Measurements from ENCODE around the gene IFT57. TPM values are rescaled to one million over a fixed set of nuclear protein-coding genes. Genes with fewer than 3 reads are reported as not detected.

The IFT57 gene
- total RNA-seq, 4 donors from 2014 or later: 38.2 to 78.0 (median 57.4) TPM

DNA sequence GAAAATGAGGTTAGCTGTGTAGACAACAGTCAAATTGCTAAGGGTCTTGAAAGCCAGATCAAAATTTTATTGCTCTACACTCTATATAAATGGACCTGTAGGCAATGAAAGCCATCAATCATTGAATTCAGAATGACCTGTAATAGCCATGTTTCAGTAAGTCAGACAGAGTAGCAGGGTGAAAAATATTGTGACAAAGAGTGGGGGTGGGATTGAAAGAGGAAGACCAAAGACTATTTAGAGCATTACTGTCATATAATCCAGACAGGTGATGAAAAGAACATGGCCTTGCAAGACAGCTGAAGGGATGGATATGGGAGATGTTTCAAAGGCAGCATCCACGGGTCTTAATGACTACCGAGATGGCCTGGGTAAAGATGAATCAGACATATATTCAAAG is 22.2 kb downstream of the IFT57 start:
- H3K27ac ChIP-seq: no peak overlapping the region
- intact Hi-C loops (cut with DNase I; ENCODE audit: low total_unique reads) (no loop called here), in situ Hi-C loops (cut with MboI; ENCODE audit: low pct_ligation_motif_present in 1 of 4, low pct_unique_long_range_greater_than_20kb in 1 of 4, low sequenced_read_pairs in 3 of 4) (loop anchor here in 1 of 4 donors (25.0 kb wide), 2 partner anchors 113 to 263 kb away; partner anchors contain the start of gene CD47)
- TF ChIP-seq POLR2AphosphoS5 (IDR thresholded peaks at IDR 0.05) (no peak), EP300 (IDR thresholded peaks at IDR 0.05; ENCODE audit: low read depth) (no peak), POLR2A (IDR thresholded peaks at IDR 0.05) (no peak)
- TF ChIP-seq, protein P1, sequence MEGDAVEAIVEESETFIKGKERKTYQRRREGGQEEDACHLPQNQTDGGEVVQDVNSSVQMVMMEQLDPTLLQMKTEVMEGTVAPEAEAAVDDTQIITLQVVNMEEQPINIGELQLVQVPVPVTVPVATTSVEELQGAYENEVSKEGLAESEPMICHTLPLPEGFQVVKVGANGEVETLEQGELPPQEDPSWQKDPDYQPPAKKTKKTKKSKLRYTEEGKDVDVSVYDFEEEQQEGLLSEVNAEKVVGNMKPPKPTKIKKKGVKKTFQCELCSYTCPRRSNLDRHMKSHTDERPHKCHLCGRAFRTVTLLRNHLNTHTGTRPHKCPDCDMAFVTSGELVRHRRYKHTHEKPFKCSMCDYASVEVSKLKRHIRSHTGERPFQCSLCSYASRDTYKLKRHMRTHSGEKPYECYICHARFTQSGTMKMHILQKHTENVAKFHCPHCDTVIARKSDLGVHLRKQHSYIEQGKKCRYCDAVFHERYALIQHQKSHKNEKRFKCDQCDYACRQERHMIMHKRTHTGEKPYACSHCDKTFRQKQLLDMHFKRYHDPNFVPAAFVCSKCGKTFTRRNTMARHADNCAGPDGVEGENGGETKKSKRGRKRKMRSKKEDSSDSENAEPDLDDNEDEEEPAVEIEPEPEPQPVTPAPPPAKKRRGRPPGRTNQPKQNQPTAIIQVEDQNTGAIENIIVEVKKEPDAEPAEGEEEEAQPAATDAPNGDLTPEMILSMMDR (IDR thresholded peaks at IDR 0.05): no peak
- no peaks in the 10 kb centered on the region for H3K27me3 ChIP-seq
- H3K36me3 ChIP-seq: no peaks in the 10 kb centered on the region
- H3K4me1 ChIP-seq: no peaks in the 10 kb centered on the region
- peaks cover 1 to 2% of the 10 kb centered on the region in 2 donors for H3K9me3 ChIP-seq
- H3K4me3 ChIP-seq: no peak overlapping the region
- WGBS, 2 donors (ENCODE audit: low coverage in 1 of 2): 87 to 100% methylated on average over 2 of the region's 2 CpGs
- DNase-seq: no peak

DNA sequence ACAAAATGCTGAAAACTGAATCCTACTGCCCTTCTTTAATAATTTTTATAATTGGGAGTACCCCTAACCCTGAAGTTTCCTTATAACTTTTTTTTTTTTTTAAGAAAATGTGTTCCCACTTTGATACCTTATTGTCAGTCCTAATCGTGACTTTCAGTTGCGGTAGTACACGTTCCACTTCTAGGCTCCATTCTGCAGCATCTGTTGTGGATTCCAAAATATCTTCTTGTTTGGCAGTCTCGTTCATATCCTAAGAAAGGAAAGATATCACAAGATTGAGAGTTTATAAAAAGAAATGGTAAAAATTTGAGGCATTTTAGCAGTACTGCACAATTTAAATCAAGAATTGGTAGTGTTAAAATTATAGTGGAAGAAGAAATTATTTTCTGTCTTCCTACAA is 30.8 kb downstream of the IFT57 start:
- H3K27ac ChIP-seq: no peak overlapping the region
- no peaks in the 10 kb centered on the region for H3K4me1 ChIP-seq
- 94 to 95% methylated on average over 4 of the region's 4 CpGs for WGBS, 2 donors (ENCODE audit: low coverage in 1 of 2)
- peaks cover 9 to 10% of the 10 kb centered on the region in 2 donors for H3K9me3 ChIP-seq
- DNase-seq: no peak
- H3K36me3 ChIP-seq: peaks cover 0 to 23% (median 9%) of the 10 kb centered on the region in 4 donors
- in situ Hi-C loops (cut with MboI; ENCODE audit: low pct_ligation_motif_present in 1 of 4, low pct_unique_long_range_greater_than_20kb in 1 of 4, low sequenced_read_pairs in 3 of 4) (no loop called here), intact Hi-C loops (cut with DNase I; ENCODE audit: low total_unique reads) (no loop called here)
- no peak for TF ChIP-seq EP300 (IDR thresholded peaks at IDR 0.05; ENCODE audit: low read depth)
- TF ChIP-seq, protein P1 (IDR thresholded peaks at IDR 0.05): no peak
- no peak for TF ChIP-seq POLR2AphosphoS5 (IDR thresholded peaks at IDR 0.05)
- TF ChIP-seq POLR2A (IDR thresholded peaks at IDR 0.05): no peak
- H3K27me3 ChIP-seq: no peaks in the 10 kb centered on the region
- no peak overlapping the region for H3K4me3 ChIP-seq

DNA sequence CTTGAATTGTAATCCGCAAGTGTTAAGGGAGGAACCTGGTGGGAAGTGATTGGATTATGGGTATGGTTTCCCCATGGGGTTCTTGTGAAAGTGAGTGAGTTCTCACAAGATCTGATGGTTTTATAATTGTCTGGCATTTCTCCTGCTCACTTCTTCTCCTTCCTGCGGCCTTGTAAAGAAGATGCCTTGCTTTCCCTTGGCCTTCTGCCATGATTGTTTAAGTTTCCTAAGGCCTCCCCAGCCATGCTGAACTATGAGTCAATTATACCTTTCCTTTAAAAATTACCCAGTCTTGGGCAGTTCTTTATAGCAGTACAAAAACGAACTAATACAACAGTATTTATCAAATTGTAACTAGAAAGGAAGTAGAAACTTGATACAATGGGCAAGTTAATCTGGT is 31.9 kb downstream of the IFT57 start:
- H3K27me3 ChIP-seq: no peaks in the 10 kb centered on the region
- WGBS, 2 donors (ENCODE audit: low coverage in 1 of 2): 89 to 91% methylated on average over 3 of the region's 3 CpGs
- peaks cover 0 to 23% (median 11%) of the 10 kb centered on the region in 4 donors for H3K36me3 ChIP-seq
- intact Hi-C loops (cut with DNase I; ENCODE audit: low total_unique reads) (no loop called here), in situ Hi-C loops (cut with MboI; ENCODE audit: low pct_ligation_motif_present in 1 of 4, low pct_unique_long_range_greater_than_20kb in 1 of 4, low sequenced_read_pairs in 3 of 4) (no loop called here)
- DNase-seq: no peak
- TF ChIP-seq EP300 (IDR thresholded peaks at IDR 0.05; ENCODE audit: low read depth) (no peak), POLR2AphosphoS5 (IDR thresholded peaks at IDR 0.05) (no peak), POLR2A (IDR thresholded peaks at IDR 0.05) (no peak)
- TF ChIP-seq, protein P1 (IDR thresholded peaks at IDR 0.05): no peak
- H3K4me3 ChIP-seq: no peak overlapping the region
- H3K9me3 ChIP-seq: peaks cover 9 to 10% of the 10 kb centered on the region in 2 donors
- H3K27ac ChIP-seq: no peak overlapping the region
- H3K4me1 ChIP-seq: no peaks in the 10 kb centered on the region

DNA sequence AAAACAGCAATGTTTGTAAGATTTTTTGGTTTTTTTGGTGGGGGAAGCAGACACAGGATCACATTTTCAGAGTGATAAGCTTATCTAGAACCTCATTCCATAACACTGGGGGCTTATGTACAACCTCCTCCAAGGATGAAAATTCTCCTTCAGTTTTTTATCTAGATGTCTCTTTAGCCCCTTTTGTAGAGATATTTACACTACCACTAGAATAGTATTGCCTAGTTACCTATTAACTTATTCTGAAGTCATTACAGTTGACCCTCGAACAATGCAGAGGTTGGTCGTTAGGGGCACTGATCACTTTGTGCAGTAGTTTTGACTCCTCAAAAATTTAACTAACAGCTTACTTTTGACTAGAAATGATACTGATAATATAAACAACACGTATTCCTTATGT is 32.8 kb downstream of the IFT57 start:
- 51 to 67% methylated on average over 3 of the region's 3 CpGs for WGBS, 2 donors (ENCODE audit: low coverage in 1 of 2)
- in situ Hi-C loops (cut with MboI; ENCODE audit: low pct_ligation_motif_present in 1 of 4, low pct_unique_long_range_greater_than_20kb in 1 of 4, low sequenced_read_pairs in 3 of 4): no loop called here
- Histone ChIP-seq H3K4me3 (no peak overlapping the region), H3K4me1 (no peaks in the 10 kb centered on the region), H3K27ac (no peak overlapping the region), H3K9me3 (peaks cover 3 to 7% of the 10 kb centered on the region in 2 donors), H3K27me3 (no peaks in the 10 kb centered on the region), H3K36me3 (peaks cover 0 to 22% (median 11%) of the 10 kb centered on the region in 4 donors)
- no peak for DNase-seq
- intact Hi-C loops (cut with DNase I; ENCODE audit: low total_unique reads): no loop called here
- no peak for TF ChIP-seq EP300 (IDR thresholded peaks at IDR 0.05; ENCODE audit: low read depth)
- no peak for TF ChIP-seq POLR2AphosphoS5 (IDR thresholded peaks at IDR 0.05)
- TF ChIP-seq, protein P1 (IDR thresholded peaks at IDR 0.05): no peak
- TF ChIP-seq POLR2A (IDR thresholded peaks at IDR 0.05): no peak

All from transverse colon (tissue), 4 donors.